ENCODE measurements around the gene TFF1. TPM values are rescaled to one million over a fixed set of nuclear protein-coding genes. Genes with fewer than 3 reads are reported as not detected.
A peak's percentile ranks its signal among the peaks of the same experiment; 100 is the strongest.

TFF1 gene
- total RNA-seq, 1 donor from 2014 or later, result not detected

DNA sequence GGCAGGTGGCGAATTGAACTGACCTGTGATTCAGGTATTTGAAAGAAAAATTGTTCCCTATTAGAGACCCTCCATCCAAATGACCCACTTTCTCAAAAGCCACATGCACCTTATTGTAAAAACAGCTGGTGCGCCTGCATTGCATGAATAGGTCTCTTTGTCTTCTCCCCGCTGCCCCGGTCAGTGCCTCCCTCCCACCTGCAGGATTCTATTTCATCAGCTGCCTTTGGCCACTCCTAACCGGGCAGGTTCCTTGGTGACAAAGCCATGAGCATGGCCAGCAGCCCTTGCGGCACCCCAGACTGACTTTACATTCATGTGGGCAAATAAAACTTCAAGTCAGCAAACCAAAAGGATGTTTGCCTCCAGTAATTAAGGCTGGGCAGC lies 23.1 kb upstream of the TFF1 start:
- H3K4me3 Mint-ChIP-seq (ENCODE audit: unreplicated experiment), result no peak overlapping the region
- peaks cover 4% of the 10 kb centered on the region for H3K36me3 Mint-ChIP-seq (ENCODE audit: low read depth, unreplicated experiment)
- H3K4me1 Mint-ChIP-seq (ENCODE audit: unreplicated experiment), result no peaks in the 10 kb centered on the region
- DNase-seq (ENCODE audit: low spot score), result no peak
- peak overlapping the region; percentile 13 for H3K27ac Mint-ChIP-seq (ENCODE audit: unreplicated experiment)
- peaks cover 5% of the 10 kb centered on the region for H3K27me3 Mint-ChIP-seq (ENCODE audit: unreplicated experiment)
- no peaks in the 10 kb centered on the region for H3K9me3 Mint-ChIP-seq (ENCODE audit: unreplicated experiment)
- TF ChIP-seq, protein P1, sequence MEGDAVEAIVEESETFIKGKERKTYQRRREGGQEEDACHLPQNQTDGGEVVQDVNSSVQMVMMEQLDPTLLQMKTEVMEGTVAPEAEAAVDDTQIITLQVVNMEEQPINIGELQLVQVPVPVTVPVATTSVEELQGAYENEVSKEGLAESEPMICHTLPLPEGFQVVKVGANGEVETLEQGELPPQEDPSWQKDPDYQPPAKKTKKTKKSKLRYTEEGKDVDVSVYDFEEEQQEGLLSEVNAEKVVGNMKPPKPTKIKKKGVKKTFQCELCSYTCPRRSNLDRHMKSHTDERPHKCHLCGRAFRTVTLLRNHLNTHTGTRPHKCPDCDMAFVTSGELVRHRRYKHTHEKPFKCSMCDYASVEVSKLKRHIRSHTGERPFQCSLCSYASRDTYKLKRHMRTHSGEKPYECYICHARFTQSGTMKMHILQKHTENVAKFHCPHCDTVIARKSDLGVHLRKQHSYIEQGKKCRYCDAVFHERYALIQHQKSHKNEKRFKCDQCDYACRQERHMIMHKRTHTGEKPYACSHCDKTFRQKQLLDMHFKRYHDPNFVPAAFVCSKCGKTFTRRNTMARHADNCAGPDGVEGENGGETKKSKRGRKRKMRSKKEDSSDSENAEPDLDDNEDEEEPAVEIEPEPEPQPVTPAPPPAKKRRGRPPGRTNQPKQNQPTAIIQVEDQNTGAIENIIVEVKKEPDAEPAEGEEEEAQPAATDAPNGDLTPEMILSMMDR (IDR thresholded peaks at IDR 0.05; ENCODE audit: unreplicated experiment), result no peak

DNA sequence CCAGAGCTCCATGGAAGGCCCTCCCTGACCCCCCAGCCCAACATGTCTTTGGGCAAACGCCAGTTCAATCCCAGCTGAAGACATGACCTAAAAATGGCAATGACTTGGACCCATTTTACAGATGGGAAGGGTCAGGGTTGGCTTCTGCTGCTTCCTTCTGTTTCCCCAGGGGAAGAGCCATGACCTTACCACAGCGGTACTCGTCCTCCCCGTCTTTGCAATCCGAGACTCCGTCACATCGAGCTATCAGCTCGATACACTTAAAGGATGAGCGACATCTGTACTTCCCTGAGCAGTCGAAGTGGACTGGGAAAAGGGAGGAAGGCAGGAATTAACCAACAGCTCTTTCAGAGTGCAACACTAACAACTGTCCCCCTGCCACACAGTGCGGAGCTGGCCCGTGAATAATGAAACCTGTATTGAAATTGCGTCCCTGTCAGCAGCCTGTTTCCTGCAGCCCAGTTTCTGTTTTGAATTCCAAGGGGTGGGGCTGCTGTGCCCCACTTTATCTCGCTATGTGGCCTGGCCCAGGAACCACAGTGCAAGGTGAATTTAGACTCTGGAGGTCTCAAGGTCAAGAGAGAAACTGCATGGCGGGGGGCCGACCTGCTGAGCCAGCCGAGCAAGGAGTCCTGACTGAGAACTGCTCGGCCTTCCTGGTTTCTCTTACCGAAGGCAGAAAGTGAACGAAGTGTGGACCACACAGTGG lies 22.6 kb upstream of the TFF1 start:
- H3K27me3 Mint-ChIP-seq (ENCODE audit: unreplicated experiment), result peaks cover 5% of the 10 kb centered on the region
- no peaks in the 10 kb centered on the region for H3K4me1 Mint-ChIP-seq (ENCODE audit: unreplicated experiment)
- TF ChIP-seq, protein P1 (IDR thresholded peaks at IDR 0.05; ENCODE audit: unreplicated experiment), result no peak
- no peak overlapping the region for H3K27ac Mint-ChIP-seq (ENCODE audit: unreplicated experiment)
- peaks cover 4% of the 10 kb centered on the region for H3K36me3 Mint-ChIP-seq (ENCODE audit: low read depth, unreplicated experiment)
- DNase-seq (ENCODE audit: low spot score), result no peak
- no peak overlapping the region for H3K4me3 Mint-ChIP-seq (ENCODE audit: unreplicated experiment)
- H3K9me3 Mint-ChIP-seq (ENCODE audit: unreplicated experiment), result no peaks in the 10 kb centered on the region

DNA sequence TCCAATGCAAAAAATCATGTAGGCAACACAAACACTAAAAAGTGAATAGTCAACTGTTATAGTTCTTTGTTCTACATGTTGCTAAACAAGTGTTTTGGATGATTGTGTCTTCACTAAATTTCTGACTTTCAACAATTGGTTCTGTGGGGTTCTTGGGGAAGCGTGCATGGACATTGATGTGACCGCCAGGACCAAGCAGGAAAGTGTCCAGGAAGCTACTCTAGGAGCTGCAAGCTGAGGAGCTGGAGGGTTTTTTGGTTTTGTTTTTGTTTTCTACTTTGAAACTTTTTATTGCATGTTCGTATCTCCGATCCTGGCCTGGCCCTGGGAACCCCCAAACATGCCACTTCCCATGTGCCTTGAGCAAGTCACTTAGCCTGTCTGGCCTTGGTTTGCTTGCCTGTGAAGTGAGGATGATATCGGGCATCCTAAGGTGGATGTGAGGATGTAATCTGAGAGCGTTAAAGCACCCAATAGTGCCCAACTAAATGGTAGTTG lies 21.6 kb upstream of the TFF1 start:
- TF ChIP-seq, protein P1 (IDR thresholded peaks at IDR 0.05; ENCODE audit: unreplicated experiment), result no peak
- Mint-ChIP-seq H3K36me3 (ENCODE audit: low read depth, unreplicated experiment) (peaks cover 4% of the 10 kb centered on the region), H3K4me3 (ENCODE audit: unreplicated experiment) (no peak overlapping the region), H3K27ac (ENCODE audit: unreplicated experiment) (no peak overlapping the region), H3K4me1 (ENCODE audit: unreplicated experiment) (no peaks in the 10 kb centered on the region), H3K9me3 (ENCODE audit: unreplicated experiment) (no peaks in the 10 kb centered on the region), H3K27me3 (ENCODE audit: unreplicated experiment) (peaks cover 5% of the 10 kb centered on the region)
- no peak for DNase-seq (ENCODE audit: low spot score)

DNA sequence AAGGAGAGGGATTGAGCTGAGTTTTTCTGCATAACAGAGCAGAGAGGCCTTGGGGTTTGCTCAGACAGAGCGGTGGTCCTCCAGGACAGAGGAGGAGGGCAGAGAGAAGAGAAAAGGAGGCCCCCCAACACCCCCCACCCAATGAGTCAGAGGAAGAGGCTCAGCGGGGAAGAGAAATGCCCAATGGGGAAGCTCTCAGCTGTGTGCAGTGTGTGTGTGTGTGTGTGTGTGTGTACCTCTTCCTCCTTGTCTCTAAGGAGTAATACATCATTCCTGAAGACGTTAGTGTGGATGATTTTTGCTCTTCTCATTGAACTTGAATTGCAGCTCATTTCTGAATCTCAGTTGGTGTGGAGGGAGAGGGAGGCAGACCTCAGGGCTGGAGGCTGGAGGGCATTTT lies 20.8 kb upstream of the TFF1 start:
- Mint-ChIP-seq H3K9me3 (ENCODE audit: unreplicated experiment) (no peaks in the 10 kb centered on the region), H3K4me3 (ENCODE audit: unreplicated experiment) (no peak overlapping the region), H3K4me1 (ENCODE audit: unreplicated experiment) (no peaks in the 10 kb centered on the region), H3K36me3 (ENCODE audit: low read depth, unreplicated experiment) (peaks cover 7% of the 10 kb centered on the region), H3K27ac (ENCODE audit: unreplicated experiment) (no peak overlapping the region), H3K27me3 (ENCODE audit: unreplicated experiment) (peaks cover 5% of the 10 kb centered on the region)
- TF ChIP-seq, protein P1 (IDR thresholded peaks at IDR 0.05; ENCODE audit: unreplicated experiment), result no peak
- DNase-seq (ENCODE audit: low spot score), result no peak

DNA sequence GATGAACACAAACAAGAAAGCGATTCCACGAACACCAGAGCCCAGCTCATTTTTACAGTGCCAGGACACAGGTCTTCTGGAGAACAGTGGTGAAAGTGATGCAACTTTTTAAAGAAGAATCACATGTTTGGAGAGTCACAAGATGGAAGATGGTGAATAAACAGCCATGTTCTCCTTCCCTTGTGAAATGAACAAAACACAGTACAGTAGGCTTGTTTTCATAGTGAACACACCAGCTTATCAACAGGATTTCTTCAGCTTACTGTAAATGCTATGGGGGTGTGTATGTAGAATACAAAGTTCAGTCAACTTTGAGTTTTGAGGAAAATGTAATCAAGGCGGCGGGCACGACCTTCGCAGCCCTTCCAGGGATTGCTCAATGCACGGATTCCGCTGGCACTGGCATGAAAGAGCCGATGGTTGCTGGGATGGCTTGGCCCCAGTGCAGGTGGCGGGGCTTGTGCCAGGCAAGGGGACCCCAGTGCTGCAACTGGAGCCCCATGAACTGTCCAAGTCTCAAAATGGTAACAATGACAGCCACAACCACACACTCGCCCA lies 19.8 kb upstream of the TFF1 start:
- Mint-ChIP-seq H3K27ac (ENCODE audit: unreplicated experiment) (no peak overlapping the region), H3K4me3 (ENCODE audit: unreplicated experiment) (no peak overlapping the region), H3K36me3 (ENCODE audit: low read depth, unreplicated experiment) (peaks cover 7% of the 10 kb centered on the region), H3K9me3 (ENCODE audit: unreplicated experiment) (no peaks in the 10 kb centered on the region), H3K4me1 (ENCODE audit: unreplicated experiment) (no peaks in the 10 kb centered on the region), H3K27me3 (ENCODE audit: unreplicated experiment) (peaks cover 5% of the 10 kb centered on the region)
- TF ChIP-seq, protein P1 (IDR thresholded peaks at IDR 0.05; ENCODE audit: unreplicated experiment), result no peak
- no peak for DNase-seq (ENCODE audit: low spot score)

Data from endothelial cell (in vitro differentiated cells).